ENCODE measurements around the gene PRR16. TPM values are rescaled to one million over a fixed set of nuclear protein-coding genes. Genes with fewer than 3 reads are reported as not detected.
"Not testable (repeated sequence)": the region's sequence is repeated elsewhere in the genome, so short reads cannot be mapped to it uniquely, and the experiment has no call there.

Gene PRR16
- total RNA-seq (7.6 TPM), polyA plus RNA-seq (11.9 TPM)

GRCh38 chr5:120463991-120464626 is at the start of gene PRR16:
Gene PRR16 (plus strand): TSS chr5:120464300.
- peak within 1 kb of the TSS; percentile 57 for H3K4me3 ChIP-seq (ENCODE audit: low read depth, low read length)
- H3K27ac ChIP-seq (ENCODE audit: low read depth): peak within 1 kb of the TSS; percentile 38
- under 1% methylated on average over 62 of the region's 62 CpGs for WGBS
- no peak for DNase-seq (ENCODE audit: extremely low spot score)
- no peaks in the 10 kb centered on the region for H3K36me3 ChIP-seq (ENCODE audit: insufficient read depth)
- H3K4me1 ChIP-seq (ENCODE audit: insufficient read depth): no peaks in the 10 kb centered on the region

DNA sequence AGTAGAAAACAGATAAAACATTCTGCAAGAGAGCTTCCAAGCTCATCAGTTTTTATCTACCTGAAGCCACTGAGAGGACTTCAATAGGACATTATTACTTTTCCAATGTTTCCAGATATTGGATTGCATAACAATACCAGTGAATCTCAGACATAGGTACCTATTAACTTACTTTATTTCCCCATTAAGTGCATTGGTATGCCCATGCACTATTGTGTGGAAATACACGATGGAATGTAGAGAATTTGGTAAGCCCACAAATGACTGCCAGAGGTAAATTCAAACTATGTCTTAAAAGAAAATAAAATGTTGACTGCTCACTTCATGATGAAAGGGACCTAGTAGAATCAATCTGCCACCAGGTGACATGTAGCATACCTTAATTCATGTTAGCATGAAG is 48.1 kb upstream of the PRR16 start:
- Histone ChIP-seq H3K4me3 (ENCODE audit: low read depth, low read length) (no peak overlapping the region), H3K27ac (ENCODE audit: low read depth) (no peak overlapping the region), H3K36me3 (ENCODE audit: insufficient read depth) (no peaks in the 10 kb centered on the region), H3K4me1 (ENCODE audit: insufficient read depth) (no peaks in the 10 kb centered on the region)
- no peak for DNase-seq (ENCODE audit: extremely low spot score)
- WGBS: 94% methylated on average over 1 of the region's 1 CpG

- no peak for DNase-seq (ENCODE audit: extremely low spot score)
- Histone ChIP-seq H3K27ac (ENCODE audit: low read depth) (no peak overlapping the region), H3K4me3 (ENCODE audit: low read depth, low read length) (no peak overlapping the region), H3K36me3 (ENCODE audit: insufficient read depth) (no peaks in the 10 kb centered on the region), H3K4me1 (ENCODE audit: insufficient read depth) (no peaks in the 10 kb centered on the region)
- 79% methylated on average over 3 of the region's 3 CpGs for WGBS
These were observed 45.0 kb upstream of the PRR16 start for GRCh38 chr5:120419127-120419526.

DNA sequence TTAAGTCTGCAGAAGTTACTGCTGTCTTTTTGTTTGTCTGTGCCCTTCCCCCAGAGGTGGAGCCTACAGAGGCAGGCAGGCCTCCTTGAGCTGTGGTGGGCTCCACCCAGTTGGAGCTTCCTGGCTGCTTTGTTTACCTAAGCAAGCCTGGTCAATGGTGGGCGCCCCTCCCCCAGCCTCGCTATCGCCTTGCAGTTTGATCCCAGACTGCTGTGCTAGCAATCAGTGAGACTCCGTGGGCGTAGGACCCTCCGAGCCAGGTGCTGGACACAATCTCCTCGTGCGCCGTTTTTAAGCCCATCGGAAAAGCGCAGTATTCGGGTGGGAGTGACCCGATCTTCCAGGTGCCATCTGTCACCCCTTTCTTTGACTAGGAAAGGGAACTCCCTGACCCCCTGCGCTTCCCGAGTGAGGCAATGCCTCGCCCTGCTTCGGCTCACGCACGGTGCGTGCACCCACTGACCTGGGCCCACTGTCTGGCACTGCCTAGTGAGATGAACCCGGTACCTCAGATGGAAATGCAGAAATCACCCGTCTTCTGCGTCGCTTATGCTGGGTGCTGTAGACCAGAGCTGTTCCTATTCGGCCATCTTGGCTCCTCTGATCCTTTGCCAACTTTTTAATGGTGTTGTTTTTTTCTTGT is 37.3 kb upstream of the PRR16 start:
- not testable (repeated sequence) for H3K4me1 ChIP-seq (ENCODE audit: insufficient read depth); DNase-seq (ENCODE audit: extremely low spot score); H3K4me3 ChIP-seq (ENCODE audit: low read depth, low read length); H3K27ac ChIP-seq (ENCODE audit: low read depth); H3K36me3 ChIP-seq (ENCODE audit: insufficient read depth)
- WGBS: 96% methylated on average over 25 of the region's 25 CpGs

- no peaks in the 10 kb centered on the region for H3K4me1 ChIP-seq (ENCODE audit: insufficient read depth)
- no peak overlapping the region for H3K27ac ChIP-seq (ENCODE audit: low read depth)
- DNase-seq (ENCODE audit: extremely low spot score): no peak
- no peaks in the 10 kb centered on the region for H3K36me3 ChIP-seq (ENCODE audit: insufficient read depth)
- H3K4me3 ChIP-seq (ENCODE audit: low read depth, low read length): no peak overlapping the region
These were observed 33.5 kb upstream of the PRR16 start for GRCh38 chr5:120430572-120430971.

DNA sequence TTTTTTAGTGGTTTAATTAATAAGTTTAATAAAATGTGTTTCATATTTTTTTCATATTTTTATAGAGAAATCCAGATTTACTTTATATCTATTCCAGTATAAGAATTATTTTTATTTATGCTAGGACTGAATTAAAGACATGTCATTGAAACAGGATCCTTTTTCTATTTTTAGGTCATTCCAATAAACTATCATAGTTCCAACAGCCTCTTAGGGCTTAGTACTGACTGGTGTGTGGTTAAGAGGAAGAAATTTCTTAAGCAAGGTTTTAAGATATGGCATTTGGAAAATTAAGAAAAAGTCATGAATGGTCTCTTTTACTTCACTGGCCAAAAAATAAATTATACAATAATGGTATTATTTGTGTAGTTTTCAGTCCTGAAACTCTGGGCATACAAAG is 31.2 kb upstream of the PRR16 start:
- no peak overlapping the region for H3K4me3 ChIP-seq (ENCODE audit: low read depth, low read length)
- no peak overlapping the region for H3K27ac ChIP-seq (ENCODE audit: low read depth)
- H3K4me1 ChIP-seq (ENCODE audit: insufficient read depth): no peaks in the 10 kb centered on the region
- no peaks in the 10 kb centered on the region for H3K36me3 ChIP-seq (ENCODE audit: insufficient read depth)
- DNase-seq (ENCODE audit: extremely low spot score): no peak

GRCh38 chr5:120435129-120435528 is 29.0 kb upstream of the PRR16 start:
- Histone ChIP-seq H3K27ac (ENCODE audit: low read depth) (no peak overlapping the region), H3K4me1 (ENCODE audit: insufficient read depth) (no peaks in the 10 kb centered on the region), H3K4me3 (ENCODE audit: low read depth, low read length) (no peak overlapping the region), H3K36me3 (ENCODE audit: insufficient read depth) (no peaks in the 10 kb centered on the region)
- no peak for DNase-seq (ENCODE audit: extremely low spot score)
- WGBS: 81% methylated on average over 2 of the region's 2 CpGs

DNA sequence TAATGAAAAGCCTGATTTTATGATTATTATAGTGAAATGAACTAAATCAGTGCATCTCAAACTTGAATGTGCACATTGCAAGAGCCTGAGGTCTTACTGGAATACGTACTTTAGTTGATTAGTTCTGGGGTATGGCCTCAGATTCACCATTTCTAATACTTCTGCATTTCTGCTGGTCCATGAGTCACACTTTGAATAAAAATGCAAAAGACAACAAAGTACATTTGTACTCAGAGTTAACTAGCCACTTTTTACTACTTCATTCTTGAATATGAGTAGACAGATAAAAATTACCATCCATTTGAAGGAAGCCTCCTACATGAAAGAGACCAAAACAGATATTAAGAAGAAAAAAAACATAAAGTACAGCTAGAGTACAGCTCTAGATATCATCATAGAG is 27.1 kb upstream of the PRR16 start:
- Histone ChIP-seq H3K36me3 (ENCODE audit: insufficient read depth) (no peaks in the 10 kb centered on the region), H3K27ac (ENCODE audit: low read depth) (no peak overlapping the region), H3K4me3 (ENCODE audit: low read depth, low read length) (no peak overlapping the region), H3K4me1 (ENCODE audit: insufficient read depth) (no peaks in the 10 kb centered on the region)
- WGBS: 86% methylated on average over 1 of the region's 1 CpG
- DNase-seq (ENCODE audit: extremely low spot score): no peak

GRCh38 chr5:120442694-120443093 is 21.4 kb upstream of the PRR16 start:
- Histone ChIP-seq H3K4me3 (ENCODE audit: low read depth, low read length) (no peak overlapping the region), H3K27ac (ENCODE audit: low read depth) (no peak overlapping the region), H3K4me1 (ENCODE audit: insufficient read depth) (no peaks in the 10 kb centered on the region), H3K36me3 (ENCODE audit: insufficient read depth) (no peaks in the 10 kb centered on the region)
- DNase-seq (ENCODE audit: extremely low spot score): no peak
- 87% methylated on average over 3 of the region's 3 CpGs for WGBS

GRCh38 chr5:120443607-120444006 is 20.5 kb upstream of the PRR16 start:
- Histone ChIP-seq H3K36me3 (ENCODE audit: insufficient read depth) (no peaks in the 10 kb centered on the region), H3K4me1 (ENCODE audit: insufficient read depth) (no peaks in the 10 kb centered on the region), H3K27ac (ENCODE audit: low read depth) (no peak overlapping the region), H3K4me3 (ENCODE audit: low read depth, low read length) (no peak overlapping the region)
- 89% methylated on average over 2 of the region's 2 CpGs for WGBS
- no peak for DNase-seq (ENCODE audit: extremely low spot score)

DNA sequence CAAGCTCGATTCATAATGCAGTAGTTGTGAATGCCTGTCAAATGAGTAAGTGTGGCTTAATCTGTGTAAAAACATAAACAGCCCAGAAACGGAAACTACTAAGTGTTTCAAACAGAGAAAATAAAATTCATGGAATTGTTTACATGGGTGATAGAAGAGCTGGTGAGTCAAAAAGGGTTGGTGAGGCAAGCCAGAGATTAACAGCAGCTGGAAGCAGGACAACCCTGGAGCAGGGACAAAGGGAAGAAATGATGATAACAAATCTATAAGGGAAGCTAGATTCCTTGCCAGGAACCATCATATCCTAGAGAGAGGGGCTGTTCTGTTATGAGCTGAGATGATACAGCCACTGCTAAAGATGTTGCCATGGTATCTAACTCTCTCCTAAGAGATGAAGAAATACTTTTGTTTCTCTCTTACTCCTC is 18.0 kb upstream of the PRR16 start:
- WGBS: 16% methylated on average over 2 of the region's 2 CpGs
- Histone ChIP-seq H3K4me3 (ENCODE audit: low read depth, low read length) (no peak overlapping the region), H3K36me3 (ENCODE audit: insufficient read depth) (no peaks in the 10 kb centered on the region), H3K27ac (ENCODE audit: low read depth) (no peak overlapping the region), H3K4me1 (ENCODE audit: insufficient read depth) (no peaks in the 10 kb centered on the region)
- DNase-seq (ENCODE audit: extremely low spot score): no peak

- 32% methylated on average over 2 of the region's 2 CpGs for WGBS
- Histone ChIP-seq H3K36me3 (ENCODE audit: insufficient read depth) (no peaks in the 10 kb centered on the region), H3K4me3 (ENCODE audit: low read depth, low read length) (no peak overlapping the region), H3K27ac (ENCODE audit: low read depth) (no peak overlapping the region), H3K4me1 (ENCODE audit: insufficient read depth) (no peaks in the 10 kb centered on the region)
- DNase-seq (ENCODE audit: extremely low spot score): no peak
These were observed 17.2 kb upstream of the PRR16 start for GRCh38 chr5:120446901-120447300.

DNA sequence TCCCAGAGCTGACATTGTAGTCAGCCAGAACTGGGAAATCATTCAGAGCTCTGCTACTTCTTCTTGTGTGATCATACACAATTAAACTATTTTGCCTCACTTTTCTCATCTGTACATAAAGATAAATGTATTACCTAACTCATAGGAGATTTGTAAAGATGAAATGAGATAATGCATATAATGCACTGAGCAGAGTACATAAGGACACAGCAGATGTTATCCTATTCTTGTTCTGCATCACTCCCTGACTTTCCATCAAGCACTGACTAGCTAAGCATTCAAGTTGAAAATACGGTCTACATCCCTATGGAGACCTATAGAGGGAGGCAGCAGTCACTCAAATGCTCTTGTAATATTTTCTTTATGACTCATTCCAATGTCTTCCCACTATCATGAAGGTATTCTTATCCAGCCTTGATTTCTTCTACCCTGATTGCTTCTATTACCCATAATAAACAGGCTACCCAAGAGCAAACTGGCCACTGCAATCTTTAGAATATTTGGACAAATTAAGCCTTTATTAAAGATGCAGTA is 16.3 kb upstream of the PRR16 start:
- H3K36me3 ChIP-seq (ENCODE audit: insufficient read depth): no peaks in the 10 kb centered on the region
- no peak overlapping the region for H3K4me3 ChIP-seq (ENCODE audit: low read depth, low read length)
- H3K4me1 ChIP-seq (ENCODE audit: insufficient read depth): no peaks in the 10 kb centered on the region
- DNase-seq (ENCODE audit: extremely low spot score): no peak
- no peak overlapping the region for H3K27ac ChIP-seq (ENCODE audit: low read depth)
- WGBS: 82% methylated on average over 1 of the region's 1 CpG

DNA sequence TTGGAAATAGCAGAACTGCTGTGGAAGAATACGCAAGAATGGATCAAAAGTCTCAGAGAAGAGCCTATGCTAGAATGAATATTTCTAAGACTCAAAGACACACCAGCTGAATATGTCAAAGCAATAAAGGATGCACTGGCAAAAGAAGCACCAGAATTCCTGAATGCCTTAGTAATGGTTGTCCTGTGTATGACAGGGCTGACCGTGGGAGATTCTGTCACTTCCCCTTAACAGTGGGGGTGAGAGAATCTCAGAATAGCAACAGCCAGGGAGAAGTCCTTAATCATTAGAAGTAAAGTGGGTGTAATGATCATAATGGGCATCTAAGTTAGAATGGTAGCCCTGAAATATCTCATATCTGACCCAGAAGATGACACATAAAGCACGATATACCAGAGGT is 14.6 kb upstream of the PRR16 start:
- Histone ChIP-seq H3K36me3 (ENCODE audit: insufficient read depth) (no peaks in the 10 kb centered on the region), H3K27ac (ENCODE audit: low read depth) (no peak overlapping the region), H3K4me3 (ENCODE audit: low read depth, low read length) (no peak overlapping the region), H3K4me1 (ENCODE audit: insufficient read depth) (no peaks in the 10 kb centered on the region)
- DNase-seq (ENCODE audit: extremely low spot score): no peak
- WGBS: 81% methylated on average over 3 of the region's 3 CpGs

Data from urinary bladder (tissue), 4 donors.